Measurements from ENCODE around the gene NRF1.
"Not testable (repeated sequence)": the region's sequence is repeated elsewhere in the genome, so short reads cannot be mapped to it uniquely, and the experiment has no call there.

NRF1 gene

DNA sequence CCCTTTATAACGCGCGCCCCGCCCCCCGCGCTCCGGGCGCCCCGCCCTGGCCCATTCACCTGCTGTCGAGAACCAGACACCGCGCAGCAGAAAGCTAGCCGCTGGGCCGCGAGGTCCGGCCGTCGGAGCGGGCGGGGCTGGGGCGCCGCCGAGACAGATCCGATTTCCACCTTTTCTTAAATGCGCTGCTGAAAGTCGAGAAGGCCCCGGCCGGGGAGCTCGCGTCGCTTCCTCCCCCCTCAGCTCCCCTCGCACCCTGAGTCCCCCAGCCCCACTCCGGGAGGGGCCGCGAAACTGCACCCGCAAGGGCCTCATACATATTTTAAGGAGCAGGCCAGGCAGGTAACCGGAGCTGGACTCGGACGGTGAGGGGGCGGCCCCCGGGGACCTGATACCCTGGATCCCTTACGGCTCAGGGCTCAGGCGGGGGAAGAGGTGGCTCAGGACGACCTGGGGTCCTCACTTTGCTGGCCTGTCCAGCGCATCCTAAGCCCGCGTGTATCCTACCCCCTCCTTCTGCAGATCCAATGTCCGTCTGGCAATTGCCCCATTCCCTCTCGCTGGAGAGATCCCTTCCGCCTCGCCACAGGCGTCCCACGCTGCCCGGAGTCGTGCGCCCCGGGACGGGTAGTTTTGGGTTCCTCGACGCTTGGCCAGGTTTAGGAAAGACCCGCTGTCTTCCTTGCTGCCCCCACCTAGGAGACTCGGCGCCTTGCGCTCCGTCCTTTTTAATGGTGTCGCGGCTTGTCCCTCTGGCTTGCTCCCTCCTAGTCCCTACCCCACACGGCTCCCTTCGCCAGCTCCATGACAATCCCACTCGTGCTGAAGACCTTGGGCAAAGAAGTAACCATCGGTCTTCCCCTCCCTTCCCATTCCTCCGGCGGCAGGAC, 170.7 kb downstream of the NRF1 start:
- DNase-seq (ENCODE audit: low read depth, low spot score): peak; percentile 51

DNA sequence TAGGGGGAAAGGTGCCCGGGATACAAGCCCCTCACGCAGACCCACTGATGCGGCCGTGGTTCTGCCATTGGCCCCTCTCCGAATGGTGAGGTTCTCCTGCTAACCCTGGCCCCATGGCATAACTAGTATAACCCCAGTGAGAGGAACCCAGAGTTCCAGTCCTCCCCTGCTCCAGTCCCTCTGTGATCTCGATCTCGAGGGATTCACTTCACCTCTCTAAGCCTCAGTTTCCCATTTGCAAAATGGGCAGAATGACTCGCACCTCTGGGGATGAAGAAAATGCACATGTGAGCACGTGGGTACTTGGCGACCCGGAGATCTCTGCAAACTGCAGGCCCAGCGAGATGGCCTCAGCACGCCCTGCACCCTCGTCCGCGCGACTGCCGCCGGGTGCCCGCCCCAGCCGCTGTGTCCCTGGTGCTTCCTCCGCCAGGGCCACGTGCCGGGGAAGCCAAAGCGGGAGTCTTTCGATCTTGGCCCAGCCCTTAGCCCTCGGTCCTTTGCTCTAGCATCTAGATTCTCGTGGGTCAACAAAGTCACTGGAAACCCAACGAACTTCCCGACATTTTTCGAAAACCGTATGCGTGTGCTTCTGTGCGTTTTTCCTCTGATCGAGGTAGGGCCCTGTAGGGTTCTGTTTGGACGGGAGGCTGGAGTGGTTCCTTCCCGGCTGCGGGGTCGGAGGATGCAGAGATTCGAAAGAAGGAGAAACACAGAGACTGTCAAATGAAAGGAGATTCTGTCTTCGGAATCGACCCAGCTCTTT, 171.5 kb downstream of the NRF1 start:
- DNase-seq (ENCODE audit: low read depth, low spot score): peak; percentile 43

DNA sequence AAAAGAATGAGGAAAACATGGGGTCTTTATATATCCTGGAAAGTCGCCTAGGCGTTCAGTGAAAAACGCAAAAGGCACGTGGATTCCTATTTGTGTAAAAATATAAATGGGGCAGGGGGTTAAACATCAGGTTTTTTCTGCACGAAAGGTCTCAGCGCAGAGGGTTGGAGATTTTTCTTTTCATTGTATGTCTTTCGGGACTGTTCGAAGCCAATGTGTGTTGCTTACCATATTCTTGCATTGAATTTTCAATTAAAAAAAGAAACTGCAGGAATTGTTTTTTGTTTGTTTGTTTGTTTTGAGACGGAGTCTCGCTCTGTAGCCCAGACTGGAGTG, 172.0 kb downstream of the NRF1 start:
- DNase-seq (ENCODE audit: low read depth, low spot score): no peak

DNA sequence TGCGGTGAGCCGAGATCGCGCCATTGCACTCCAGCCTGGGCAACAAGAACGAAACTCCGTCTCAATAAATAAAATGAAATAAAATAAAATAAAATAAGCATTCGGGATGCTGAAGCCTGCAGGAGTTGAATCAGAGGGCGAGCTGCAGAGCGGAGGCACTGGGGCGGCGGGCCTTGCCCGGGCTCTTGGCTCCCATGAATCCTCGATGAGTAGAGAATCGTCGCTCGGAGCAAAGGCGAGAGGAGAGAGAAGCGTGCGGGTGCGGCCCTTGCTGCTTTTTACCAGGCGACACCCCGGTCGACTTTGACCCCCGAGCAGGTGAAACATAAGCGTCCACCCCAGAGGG, 172.9 kb downstream of the NRF1 start:
- DNase-seq (ENCODE audit: low read depth, low spot score): no peak

DNA sequence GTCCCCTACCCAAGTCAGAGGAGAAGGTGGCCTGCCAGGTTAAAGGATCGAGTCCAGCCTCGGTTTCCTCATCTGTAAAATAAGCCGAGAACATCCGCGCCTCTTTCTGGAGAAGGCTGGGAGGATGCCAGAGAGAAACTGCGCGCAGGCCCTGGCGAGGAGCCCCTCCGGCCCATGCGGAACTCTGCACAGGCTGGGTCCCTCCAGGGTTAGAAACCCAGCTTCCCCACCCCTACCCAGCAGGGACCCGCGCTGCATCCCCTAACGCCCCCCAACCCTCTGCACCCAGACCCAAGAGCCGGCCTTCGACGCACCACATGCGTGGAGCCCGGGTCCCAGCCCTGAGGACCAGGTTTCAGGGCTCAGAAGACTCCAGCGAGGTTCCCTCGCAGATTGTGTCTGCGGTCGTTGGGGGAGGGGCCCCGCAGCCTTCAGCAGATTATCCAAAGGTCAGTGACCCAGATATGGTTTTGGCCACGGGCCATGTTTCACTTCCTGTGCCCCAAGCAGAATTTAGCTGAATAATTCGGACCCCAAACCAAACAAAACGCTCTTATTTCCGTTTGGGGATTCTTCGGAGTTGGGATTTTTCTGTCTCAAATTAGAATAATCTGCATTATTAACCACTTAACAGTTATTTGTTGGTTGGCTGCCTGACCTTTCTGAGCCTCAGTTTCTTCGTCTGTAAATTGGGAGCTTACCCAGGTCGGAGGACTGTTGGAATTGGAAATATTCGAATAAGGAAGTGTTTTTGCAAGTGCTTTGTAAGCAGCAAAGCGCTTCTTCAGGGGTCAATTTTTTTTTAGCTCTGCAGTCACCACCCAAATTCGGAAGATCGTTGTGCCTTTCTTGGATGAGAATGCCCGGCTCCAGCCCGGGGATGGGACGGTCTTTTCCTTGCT, 173.5 kb downstream of the NRF1 start:
- DNase-seq (ENCODE audit: low read depth, low spot score): no peak

DNA sequence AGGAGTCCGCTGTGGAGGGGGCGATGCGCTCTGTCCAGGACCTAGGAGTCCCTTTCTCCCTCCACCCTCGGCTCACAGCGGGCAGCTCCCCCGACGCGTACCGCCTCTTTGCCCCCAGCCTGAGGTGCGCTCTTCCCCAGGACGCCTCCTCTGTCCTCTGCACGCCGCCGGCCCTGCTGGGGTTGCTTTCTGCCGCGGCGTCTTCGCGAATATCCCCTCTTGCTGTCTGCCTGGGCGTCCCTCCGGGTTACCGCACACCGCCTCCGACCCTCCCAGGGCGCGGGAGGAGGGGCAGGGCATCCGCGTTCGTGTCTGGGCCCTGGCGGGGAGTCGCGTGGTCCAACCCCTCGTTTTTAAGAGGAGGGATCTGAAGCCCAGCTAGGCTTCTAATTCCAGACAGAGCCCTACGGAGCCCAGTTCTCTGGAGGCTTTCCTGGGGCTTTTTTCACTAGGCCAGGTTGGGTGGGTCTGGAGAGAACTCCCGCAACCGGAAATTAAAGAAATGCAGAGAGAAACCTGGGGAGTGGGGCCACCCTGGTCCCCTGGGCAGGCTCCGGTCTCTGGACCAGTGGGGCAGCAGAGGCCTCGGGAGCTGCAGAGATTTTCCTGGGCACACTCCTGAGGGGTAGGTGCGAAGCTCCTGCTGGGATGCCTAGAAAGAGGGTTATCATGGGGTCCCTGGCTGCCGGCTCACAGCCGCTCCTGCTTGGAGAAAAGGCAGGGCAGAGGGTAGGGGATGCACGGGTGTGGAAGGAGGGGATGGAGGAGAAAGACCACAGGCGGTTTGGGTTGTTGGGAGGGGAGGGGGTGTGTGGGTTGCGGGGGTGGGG, 174.4 kb downstream of the NRF1 start:
- DNase-seq (ENCODE audit: low read depth, low spot score): no peak

DNA sequence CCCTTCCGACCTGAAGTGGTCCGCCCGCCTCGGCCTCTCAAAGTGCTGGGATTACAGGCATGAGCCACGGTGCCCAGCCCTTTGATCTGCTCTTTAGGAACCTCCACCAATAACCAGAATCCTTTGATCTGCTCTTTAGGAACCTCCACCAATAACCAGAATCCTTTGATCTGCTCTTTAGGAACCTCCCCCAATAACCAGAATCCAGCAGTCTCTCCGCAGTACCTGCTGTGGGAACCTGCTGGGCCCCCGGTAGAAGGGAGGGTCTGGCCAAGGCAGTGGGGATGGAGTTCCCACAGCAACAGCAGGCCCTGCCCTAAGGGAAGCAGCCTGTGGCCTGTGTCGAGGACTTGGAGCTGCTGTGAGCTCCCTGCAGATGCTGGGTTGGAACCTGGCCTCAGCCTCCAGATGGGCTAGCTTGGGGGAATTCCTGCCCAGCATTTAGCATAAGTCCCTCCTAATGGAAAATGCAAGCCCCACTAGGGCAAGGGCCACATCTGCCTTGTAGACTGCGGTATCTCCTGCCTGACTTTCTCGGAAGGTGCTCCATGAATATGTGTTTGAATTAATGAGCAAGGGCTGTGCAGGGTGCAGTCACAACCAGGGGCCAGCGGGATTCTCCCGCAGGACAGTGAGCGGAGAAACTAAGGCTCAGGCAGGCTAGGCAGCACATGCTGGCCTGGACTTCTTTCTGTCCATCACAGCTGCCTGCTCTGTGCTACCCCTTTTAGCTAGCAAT, 175.5 kb downstream of the NRF1 start:
- peak; percentile 89 for DNase-seq (ENCODE audit: low read depth, low spot score)

DNA sequence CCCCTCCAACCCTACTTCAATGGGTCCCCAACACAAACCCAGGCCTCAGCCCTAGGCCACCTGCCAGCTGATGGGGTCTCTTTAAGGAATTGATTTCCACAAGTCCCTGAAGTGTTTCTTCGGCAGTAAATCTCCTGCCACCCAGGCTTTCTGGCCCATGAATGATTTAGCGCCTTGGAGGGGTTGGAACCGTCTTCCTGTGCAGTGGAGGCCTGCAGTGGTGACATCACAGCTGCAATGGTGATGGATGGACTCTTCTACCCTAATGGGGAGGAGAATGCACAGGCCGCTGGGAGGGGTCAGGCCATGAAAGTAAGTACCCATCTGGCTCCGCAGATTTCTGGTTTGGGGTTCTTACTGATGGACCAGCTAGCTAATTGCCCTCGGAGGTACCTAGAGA, 177.5 kb downstream of the NRF1 start:
- no peak for DNase-seq (ENCODE audit: low read depth, low spot score)

DNA sequence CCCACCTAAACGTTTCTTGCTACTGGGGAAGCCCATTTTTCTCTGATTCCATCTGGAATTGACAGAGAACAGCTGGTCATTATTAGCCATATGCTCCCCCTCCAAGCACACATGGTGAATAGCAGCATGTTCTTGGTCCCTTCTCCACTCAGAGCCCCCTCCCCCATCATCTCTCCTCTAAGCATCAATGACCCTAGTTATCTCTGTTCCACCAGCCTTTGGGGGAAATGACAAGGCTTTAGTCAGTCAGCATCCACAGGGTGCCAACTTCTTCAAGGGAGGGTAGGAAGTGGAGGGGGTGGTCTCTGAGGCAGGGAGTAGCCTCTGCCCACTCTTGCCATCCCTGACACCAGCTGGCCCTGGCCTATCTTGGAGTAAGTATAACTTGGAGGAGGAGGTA, 178.1 kb downstream of the NRF1 start:
- no peak for DNase-seq (ENCODE audit: low read depth, low spot score)

DNA sequence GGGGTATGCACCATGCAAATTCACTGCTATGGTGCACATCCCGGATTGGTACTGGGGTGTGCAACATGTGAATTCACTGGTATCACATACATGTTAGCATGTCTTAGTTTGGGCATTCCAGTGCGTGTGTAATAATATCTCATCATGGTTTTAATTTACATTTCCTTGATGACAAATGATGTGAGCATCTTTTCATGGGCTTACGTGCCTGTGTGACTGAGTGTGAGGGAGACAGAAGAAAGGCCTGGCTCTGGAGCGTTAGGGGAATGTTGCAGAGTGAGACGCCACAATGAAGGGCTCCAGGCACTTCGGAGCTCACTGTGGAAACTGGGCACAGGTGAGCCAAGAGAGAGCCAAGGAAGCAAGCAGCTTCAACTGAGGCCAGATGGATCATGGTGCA, 178.6 kb downstream of the NRF1 start:
- no peak for DNase-seq (ENCODE audit: low read depth, low spot score)

DNA sequence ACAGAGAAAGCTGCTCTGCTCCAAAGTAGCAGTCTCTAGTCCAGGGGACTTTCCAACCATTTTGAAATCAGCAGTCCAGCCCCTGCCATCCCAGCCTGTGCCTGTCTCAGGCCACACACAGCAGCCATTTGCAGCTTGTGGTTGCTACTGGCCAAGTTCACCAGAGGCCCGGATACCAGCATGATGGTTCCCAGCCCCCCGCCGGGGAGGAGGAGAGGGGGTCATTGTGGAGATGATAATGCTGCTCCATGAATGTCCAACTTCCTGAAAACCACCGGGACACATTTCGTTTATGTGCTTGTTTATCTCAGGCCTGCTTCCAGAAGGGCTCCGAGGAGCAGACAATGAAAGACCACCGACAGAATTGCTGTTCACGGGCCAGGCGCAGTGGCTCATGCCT, 181.2 kb downstream of the NRF1 start:
- no peak for DNase-seq (ENCODE audit: low read depth, low spot score)

DNA sequence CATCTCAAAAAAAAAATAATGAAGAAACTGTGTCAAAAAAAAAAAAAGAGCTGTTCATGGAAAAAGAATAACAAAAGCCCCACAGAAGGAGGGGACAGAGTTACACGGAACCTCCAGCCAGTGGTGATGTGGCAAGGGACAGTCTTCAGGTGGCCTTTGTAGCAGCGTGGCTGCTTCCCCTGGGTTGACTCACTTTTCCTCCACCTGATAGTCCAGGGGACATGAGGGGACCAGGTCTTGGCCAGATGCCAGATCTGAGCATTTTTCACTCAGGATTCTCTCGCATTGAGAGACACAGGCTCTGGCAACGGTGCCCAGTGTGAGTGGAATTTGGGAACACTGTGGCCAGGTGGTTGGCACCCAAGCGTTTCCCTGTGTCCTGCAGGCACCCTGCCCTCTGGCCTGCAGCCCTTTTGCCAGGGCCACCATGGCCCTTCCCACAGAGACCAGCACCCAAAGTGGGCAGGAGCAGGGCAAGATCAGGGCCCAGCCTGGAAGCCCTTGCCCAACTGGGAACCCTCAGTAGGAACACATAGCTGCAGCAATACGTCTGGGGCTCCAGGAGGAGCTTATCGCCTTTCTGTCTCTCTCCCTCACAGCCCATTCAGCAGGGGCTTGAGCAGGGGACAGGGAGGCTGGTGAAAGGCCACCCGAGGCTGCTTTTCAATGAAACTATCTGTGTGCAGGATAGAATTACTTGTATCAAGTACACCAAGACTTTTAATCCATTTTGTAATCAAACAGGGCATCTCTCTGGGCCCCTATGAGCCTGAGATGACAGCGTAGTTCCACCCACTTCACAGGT, 182.2 kb downstream of the NRF1 start:
- DNase-seq (ENCODE audit: low read depth, low spot score): no peak

DNA sequence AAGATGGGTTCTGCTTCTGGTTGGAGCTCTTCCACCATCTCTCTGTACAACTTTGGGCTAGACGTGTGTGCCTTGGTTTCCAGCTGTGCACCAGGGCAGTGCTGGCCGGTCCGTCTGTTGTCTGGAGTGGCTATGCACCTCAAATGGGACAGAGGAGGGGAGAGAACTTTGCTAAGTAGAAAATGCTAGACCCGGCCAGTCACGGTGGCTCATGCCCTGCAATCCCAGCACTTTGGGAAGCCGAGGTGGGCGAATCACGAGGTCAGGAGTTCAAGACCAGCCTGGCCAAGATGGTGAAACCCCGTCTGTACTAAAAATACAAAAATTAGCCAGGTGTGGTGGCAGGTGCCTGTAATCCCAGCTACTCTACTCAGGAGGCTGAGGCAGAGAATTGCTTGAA, 182.9 kb downstream of the NRF1 start:
- DNase-seq (ENCODE audit: low read depth, low spot score): not testable (repeated sequence)

DNA sequence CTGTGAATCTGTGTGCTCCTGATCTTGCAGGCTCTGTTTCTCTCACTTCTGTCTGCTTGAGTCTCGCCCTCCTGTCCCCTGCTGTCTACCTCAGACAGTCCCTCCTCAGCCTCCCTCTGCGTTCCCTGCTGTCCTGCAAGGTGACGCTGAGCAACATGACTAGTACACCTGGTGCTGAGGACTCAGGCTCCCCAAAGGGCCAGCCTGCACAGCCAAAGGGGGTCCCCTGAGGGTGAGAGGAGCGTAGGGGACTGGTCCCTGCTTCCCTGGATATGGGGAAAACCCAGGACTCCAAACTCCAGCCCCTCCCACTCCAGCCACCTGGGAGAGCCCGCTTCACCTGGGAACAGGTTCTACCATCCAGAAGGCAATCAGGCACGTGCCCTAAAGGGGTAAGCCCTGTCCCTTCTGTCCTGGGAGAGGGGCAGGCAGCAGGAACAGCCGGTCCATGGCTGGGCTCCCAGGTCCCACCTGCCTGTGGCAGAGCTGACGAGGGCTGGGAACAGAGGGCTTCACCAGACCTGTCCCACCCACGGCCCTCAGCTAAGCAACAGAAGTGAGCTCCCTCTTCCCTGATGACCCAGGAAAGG, 184.8 kb downstream of the NRF1 start:
- DNase-seq (ENCODE audit: low read depth, low spot score): peak; percentile 79

DNA sequence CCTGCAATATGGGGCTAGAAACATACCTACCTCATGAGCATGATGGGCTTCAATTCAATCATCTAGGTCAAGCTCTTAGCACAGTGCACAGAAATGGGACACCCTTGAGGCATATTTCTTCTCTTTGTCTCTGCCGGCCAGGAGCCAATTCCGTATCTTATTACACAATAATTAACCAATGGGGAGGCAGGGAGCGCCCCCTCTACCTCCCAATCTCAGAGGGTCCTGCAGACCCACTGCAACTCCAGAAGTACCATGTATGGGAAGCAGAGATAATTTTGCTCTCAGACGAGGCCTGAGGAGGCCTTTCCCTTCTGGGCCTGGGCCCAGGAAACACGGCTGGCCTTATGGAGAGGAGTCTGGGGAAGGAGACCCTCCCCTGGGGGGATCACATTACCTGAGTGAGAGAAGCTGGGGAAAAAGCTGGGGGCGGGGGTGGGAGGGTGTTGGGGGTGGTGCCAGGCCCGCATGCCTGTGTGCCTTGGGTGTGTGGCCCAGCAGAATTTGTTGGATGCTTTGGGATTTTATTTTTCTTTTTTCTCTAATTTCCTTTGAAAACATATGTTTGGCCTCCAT, 185.8 kb downstream of the NRF1 start:
- DNase-seq (ENCODE audit: low read depth, low spot score): no peak

DNA sequence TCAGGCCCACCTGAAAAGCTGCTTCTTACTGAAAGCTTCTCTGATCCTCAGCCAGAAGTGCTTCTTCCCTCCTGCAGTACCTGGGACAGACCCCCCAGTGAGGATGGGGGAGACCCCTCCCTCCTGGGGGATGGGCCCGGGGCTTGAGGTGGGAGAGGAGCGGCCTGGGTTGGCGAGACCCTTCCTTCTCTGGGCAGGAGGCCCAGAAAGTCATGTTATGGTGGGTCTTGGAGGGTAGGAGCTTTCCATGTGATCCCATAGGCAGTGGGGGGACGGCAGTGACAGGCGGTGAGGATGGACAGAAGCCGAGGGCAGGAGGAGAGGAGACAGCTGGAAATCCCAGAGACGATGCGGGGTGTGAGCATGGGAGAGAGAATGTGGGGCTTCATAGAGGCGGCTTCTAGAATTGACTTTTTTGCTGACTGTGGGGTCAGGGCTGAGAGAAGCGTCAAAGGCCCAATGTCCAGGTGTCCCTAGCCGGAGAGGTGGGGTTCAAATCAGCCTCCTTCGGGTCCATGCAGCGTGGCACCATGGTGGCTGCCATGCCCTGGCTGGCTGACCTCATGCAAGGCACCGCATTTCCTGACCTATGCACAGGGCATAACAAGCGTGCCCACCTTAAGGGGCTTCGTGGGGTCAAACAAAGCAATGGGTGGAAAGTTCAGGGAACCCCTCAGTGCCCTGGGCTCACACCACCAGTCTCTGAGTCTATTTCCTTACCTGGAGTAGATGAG, 187.3 kb downstream of the NRF1 start:
- DNase-seq (ENCODE audit: low read depth, low spot score): no peak

DNA sequence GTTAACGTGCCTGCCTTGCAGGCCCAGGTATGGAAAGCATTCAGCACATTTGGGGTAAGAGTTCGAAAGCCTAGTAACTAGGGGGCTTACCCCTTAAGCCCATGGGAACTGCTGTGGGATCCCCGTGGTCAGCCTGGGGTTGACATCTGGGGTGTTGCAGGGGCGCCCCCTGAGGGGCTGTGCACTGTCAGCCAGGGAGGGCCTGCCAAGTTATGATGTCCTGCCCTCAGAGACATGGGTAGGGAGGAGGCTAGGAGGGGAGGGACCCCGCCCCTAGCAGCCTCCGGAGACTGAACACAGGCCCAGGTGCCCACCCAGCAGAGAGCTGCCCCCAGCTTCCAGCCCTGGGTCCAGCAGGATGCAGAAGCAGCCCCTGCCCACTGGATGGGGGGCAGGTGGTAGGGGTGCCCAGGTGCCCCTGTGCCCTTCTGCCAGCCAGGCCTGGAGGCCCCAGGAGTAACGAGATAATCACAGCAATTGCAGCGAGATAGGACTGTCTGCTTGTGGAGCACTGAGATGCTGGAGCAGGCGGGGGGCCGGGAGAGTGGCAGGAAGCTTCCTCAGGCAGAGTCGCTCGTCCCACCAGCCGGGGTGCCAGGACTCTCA, 187.9 kb downstream of the NRF1 start:
- no peak for DNase-seq (ENCODE audit: low read depth, low spot score)

DNA sequence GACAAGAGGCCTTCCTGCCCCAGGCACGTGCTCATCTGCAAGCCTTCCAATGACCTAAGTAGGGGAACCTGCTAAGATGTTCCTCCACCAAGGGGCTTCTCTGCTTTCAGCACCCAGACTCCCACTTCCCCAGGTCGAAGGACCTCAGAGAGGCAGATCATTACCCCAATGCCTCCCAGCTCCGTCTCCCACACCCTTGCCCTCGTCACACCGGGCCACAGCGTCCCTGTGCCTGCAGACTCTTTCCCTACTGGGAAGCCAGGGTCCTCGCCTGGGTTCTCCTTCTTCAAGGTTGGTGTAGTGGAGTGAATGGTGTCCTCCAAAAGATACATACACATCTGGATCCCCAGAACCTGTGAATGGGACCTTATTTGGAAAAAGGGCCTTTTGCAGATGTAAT, 189.4 kb downstream of the NRF1 start:
- DNase-seq (ENCODE audit: low read depth, low spot score): no peak

Measured in ELF-1 (cell line).